Globus pallidus (tissue), 1 donor: ENCODE measurements around the gene KRT5.

Source experiments
- DNase-seq: peaks from one replicate; pipeline ENCODE4 v3.0.0-alpha.2; 2015; ENCODE audit warnings: low spot score

KRT5 gene

DNA sequence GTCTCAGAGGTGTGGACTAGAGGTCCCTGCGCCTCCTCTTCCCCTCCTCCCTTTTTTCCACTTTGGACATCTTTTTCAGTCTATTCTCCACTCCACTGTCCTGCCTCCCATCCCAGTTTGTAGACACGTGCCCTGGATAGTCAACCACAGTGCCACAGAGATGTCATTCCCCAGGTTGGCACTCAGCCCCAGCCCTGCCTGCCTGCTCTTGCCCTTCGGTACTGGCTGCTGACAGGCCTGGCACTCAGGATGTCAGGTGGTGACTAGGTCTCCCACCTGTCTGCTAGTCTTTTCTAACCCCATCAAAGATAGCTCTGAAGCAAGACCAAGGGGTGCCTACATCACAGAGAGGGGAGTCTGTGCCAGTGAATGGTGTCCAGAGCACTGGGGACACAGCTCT is 16.9 kb upstream of the KRT5 start:
- DNase-seq: no peak

DNA sequence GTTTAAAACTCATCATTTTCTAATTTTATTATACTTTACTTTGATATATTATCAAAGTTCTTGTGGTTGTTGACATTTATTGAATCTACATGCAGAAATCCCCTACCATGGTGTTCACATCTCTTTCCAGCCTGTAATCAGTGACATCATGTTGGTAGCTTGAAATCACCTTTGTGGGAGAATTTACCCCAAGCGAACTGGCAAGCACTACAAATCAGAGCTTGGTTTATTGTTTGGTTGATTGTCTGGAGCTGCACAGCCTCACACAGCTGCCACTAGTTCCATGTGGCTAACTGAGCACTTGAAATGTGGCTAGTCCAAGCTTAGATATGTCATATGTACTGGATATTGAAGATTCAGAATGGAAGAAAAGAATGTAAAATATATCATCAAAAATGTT is 15.4 kb upstream of the KRT5 start:
- no peak for DNase-seq

DNA sequence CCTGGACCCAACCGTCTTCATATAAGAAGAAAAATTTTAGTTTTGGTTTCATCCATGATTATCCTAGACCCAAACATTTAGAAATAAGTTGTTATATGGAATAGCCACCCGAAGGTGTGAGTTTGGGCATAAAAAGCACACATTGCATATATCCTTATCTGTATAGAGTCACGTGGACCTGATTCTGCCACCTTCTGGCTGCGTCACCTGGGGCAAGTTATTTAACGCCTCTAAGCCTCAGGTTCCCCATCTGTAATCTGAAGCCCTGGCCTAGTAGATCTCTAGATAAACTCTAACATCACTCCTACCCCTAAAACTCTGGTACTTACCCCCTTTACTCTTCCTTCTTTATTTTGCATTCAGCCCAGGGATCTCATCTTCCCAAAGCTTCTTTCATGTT is 14.3 kb upstream of the KRT5 start:
- DNase-seq: no peak

DNA sequence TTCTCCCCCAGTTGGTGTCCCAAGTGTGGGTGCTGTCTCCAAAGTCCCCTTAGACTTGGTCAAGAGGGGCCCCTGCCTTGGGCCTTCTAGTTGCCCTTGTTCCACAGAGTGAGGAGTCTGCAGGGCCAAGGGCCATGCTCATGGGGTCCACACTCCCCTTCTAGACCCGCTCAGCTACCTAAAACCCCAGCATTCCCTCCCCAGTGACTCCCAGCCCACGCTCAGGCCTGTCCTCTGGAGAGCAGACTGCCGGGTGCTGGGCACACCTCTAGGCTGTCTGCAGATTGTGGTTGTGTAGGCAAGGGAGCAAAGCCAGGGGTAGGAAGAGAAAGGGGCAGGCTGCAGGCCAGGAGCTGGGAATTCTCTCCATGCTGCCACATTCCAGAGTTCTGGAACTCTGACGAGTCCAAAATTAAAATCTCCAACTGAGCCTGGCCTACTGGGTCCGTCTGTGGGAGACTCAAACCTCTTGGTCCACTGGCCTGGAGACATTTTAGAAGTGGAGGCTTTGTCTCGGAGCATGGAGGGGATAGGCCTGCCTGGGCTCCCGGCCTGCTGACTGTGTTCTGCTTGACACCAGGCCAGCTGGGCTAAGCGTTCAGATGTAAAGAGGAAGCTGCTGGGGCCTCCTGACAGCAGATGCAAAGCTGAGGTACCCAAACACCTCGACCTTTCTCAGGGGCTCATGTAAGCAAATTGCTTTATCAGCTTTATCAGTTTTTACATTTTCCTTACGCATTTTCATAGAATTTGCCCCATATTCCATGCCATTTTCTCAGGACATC is 13.7 kb upstream of the KRT5 start:
- DNase-seq: no peak

DNA sequence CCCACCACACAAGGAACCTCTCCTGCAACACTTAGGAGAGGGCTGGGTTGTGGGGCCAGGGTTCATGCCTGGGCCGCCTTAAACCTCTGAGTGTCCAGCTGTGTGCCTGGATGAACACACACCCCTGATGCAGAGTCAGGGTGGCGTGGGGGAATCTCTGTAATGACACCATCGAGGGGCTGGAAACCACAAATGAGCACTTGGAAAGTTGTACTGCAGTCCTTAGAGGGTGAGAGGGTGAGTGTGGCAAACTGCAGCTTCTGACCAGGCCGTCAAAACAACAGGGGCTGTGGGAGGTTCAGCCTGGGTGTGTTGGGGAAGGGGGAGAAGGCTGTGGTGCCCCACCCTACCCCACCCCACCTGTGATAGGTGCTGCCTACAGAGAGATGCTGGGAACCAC is 12.4 kb upstream of the KRT5 start:
- no peak for DNase-seq

DNA sequence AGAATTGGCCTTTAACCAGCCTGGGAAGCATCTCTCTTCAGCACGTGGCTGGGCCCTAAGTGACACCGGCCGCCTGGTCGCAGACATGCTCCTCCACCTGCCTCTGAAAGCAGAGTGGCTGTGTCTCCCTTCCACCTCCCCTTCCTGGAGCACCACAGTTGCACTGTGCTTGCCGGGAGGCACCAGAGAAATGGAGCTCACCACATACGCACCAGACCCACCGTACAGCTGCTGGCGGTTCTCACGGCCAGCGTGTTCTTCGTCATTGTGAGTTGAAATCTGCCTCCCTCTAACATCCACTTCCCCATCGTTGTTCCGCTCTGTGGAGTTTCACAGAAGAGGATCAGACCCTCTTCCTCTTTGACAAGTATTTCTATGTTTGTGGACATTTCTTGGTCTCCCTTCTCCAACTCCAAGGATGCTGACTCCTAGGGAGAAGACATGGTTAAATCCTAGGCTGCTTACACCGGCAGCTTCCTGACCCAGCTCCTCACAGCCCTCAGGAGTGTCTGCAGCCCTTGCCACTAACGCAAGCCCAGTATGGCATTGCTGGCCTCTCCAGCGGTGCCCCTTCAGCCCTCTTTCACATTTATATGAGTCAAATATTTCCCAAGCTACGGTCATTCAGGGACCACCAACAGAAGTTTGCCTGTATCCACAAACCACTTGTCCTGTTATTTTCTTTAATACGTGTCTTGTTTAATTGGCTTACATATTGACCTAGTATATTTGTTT is 11.5 kb upstream of the KRT5 start:
- DNase-seq: peak; percentile 24

DNA sequence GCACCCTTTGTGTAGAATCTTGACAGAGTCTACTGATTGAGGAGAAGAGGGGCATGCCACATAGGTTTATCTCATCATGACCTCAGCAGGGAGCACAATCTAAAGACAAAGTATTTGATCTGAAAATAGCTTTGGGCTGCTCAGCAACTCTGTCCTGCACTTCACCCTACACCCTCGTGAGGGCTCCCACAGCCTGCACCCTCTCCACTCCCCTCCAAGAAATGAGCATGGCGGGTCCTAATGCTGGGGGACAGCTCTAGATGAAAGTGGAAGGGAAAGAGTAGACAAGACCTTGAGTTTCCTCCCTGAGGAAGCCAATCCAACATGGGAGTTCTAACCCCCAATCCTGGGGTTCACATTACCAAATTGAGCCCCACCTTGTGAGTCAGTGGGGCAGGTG is 10.7 kb upstream of the KRT5 start:
- no peak for DNase-seq

DNA sequence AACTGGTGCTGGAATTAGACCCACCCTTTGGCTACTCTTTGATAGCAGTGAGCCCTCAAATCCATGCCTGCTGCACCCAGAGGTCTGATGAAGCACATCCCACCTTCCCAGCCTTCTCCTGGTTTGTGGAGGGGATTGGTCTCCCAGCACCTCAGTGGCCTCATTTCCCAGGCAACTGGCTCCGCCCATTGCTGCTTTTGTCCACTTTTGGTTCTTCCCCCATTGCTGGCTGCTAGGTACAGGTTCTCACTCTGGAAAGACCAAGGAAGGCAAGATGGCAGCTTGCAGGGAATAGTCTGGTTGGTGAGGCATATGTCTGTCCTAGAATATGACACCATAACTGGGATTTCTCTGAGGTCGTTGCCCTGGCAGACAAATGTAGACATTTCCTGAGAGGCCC is 10.2 kb upstream of the KRT5 start:
- no peak for DNase-seq

DNA sequence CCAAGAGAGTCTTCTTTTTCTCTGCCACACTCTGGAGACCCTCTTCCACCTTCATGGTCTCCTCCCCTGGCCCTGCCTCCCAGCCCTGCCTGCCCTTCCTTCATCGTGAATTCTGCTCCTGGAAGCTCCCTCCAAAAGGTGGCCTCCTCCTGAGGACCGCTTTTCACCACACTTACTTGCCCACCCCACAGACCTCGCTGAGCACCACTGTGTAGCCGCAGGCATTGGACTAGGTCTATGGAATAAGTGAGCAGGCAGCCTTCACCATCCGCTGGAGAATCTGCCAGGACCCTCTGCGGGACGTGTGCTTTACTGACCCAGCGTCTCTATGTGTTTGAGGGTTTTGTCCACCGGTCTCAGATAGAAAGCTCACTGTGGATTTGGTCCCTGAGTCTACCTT is 9.7 kb upstream of the KRT5 start:
- DNase-seq: no peak

DNA sequence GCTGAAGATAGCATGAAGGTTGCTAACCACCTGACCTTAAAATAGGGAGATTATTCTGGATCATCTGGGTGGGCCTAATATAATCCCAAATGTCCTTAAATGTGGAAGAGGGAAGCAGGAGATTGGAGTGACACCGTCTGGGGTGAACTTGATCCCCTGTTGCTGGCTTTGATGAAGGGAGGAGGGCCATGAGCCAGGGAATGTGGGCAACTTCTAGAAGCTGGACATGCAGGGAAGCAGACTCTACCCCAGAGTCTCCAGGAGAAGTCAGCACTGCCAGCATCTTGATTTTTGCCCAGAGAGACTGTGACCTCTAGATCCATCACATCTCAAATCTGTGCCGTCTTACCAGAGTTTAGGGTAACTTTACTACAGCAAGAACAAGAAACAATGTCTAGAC is 9.2 kb upstream of the KRT5 start:
- DNase-seq: no peak

DNA sequence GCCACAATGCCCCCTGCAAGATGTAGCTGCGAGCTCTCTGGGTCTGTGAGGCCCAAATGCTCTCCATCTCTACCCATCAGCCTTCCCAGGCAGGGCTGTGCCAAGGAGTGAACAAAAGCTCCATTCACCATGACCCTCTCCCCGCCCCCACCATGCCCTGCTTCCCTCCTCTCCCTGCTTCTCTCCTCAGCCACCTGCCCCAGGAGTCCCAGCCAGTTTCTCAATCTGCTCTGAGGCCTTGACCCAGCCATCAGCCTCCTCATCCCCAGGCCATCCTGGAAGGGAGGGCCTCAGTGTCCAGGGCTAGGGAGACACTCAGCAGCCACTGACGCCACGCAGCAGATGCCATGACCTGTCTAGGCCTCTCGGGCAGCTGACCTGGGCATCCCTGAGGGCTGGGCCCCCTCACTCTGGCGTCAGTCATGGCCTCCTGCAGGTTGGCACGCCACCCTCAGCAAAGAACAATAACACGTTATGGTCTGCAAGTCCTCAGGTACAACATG is 8.5 kb upstream of the KRT5 start:
- peak; percentile 88 for DNase-seq

DNA sequence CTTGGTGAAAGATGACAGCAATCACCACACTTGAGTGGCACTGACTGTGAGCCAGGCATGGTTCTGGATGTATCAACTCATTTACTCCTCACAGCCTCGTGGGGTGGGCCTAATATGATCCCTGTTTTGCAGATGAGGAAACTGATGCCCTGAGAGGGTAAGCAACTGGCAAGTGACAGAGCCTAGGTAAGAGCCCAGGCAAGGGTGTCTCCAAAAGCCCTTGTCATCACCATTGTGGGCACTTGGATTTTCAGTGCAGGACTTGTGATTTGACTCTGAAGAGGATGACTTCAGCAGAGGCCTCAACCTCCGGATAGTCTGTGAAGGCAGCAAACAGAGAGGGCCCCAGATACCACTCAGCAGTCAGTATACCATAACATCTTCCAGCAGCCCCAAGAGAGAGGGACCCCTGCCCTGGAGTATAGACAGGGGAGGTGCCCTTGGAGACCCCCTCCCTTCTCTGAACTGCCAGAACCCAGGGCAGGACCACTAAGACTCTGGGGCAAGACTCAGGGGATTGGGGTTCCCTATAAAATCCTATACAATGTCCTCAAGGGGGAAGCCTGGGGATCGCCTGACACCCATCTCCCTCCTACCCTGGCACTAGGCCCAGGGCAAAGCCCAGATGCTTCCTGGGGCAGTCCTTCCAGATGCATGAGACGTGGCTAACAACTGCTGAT is 7.1 kb upstream of the KRT5 start:
- no peak for DNase-seq

DNA sequence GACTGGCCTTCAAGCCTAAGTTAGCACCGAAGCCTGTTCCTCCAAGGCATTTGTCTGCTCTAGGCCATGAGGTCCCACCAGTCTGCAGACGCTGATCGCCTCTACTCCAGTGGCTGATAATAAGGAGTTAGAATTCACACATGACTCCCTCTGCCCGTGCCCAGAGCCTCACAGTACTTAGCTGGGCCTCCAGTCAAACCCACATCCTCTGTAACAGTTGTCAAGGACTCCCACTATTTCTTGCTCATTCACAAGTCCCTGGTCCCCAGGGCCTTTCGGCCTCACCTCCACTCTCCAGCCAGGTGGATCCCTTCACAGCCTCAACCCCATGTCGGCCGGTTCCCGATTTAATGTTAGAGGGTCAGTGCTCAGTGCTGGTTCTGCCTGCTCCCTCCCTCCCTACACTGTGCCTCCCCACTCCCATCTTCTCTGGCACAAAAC is 6.3 kb upstream of the KRT5 start:
- DNase-seq: no peak

DNA sequence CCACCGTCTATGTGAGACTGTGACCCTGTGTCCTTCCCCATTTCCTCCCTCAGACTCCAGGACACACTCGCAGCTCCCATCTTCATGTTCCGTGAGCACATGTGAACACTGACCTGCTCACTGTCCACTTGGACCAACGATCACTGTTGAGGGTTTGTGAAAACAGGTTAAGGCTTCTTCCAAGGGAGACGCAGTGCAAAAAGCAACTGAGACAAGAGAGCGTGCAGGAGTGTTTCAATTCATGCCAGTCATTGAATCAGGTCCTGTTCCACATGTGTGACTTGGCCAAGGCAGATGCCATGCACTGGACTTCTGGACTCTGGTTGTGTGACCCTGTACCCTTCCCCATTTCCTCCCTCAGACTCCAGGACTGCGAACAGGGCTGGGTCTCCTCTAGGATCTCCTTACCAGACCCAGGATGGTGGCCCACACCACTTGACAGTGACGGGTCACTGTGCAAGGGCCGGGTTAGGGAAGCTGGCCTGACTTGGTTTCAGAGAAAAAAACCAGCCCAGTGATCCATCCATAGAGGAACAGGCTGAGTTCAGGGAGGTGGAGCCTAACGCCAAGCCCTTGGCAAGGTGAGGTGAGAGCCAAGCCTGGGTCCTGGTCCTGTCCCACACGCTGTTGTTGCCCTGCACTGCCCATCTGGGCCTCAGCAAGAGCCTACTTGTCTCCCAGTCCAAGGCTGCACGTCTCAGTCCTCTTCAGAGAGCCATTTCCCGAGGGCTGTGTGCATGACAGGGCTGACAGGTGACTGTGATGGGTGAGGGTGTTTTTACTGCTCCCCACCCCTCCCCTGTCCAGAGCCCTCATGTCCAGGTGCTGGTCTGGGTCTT is 5.7 kb upstream of the KRT5 start:
- DNase-seq: no peak

DNA sequence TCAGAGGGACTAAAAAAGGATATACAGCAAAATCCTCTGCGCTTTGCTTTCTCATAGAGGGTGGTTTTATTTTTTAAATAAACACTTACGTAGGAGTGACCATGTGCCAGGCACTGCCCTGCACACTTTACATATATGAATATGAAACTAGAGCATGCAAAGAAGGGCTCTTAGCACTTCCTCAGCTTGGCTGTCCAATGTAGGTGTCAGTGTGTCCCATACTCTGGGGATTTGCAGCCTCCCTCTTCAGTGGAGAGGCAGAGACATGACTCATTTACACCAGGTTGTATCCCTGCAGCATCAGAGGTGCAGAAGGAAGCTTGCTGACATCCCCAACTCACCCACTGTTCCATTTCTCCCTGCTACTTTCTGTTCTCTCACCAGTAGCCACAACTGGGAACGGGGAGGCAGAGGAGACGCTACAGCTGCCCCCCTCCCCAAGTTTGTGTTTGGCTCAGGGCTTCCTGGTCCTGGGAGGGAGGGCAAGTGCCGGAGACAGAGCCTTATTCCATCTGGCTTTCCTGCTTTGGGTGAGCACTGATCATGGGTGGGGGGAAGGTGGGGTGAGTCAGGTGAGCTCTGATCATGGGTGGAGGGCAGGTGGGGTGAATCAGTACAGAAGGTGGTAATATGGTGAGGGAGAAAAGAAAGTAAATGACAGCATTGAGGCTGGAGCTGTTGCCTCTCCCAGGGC is 4.9 kb upstream of the KRT5 start:
- DNase-seq: no peak

DNA sequence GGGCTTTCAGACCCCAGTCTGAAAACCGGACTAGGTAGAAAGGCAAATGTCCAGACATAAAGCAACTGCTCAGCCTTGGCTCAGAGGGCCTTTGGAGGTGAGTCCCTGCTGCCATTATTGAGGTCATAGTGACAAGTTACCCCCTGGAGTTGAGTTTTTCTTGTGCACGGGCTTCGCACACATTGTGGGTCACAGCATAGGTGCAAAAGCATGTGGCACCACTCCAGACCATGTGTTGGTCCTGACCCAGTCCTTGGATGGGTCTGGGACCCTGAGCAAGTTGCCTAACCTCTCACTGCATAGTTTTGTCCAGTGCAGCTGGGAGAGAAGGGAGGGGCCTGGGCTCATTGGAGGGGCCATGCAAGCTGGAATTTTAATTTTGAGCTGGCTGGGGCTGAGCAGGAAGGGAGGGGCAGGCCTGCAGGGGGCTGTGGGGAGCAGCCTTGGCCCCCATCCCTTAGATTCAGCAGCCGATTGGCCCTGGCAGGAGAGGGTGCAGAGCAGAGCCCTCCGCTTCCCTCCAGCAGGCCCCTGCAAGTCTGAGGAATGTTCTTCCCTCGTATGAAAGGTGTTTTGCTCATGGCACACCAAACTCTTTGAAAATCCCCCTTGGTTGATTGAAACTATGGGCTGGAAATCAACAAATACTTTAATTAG is 4.2 kb upstream of the KRT5 start:
- DNase-seq: no peak

DNA sequence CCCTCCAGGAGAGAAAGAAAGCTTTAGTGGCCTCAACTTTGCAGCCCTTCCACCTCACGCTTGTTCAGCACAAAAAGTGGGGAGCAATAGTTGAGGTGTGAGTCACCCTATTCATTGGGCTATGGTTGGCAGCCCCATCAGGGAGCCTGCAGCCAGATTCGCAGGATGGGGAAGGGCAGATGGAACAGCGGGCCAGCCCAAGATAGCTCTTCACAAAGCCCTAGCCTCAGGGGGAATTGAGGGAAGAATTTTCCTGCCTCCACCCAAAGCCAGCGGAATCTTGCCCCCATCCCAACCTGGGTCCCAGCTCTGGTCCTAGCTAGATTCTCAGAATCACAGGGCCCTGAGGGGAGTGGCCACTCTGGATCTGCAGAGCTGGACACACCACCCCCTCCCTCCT is 3.6 kb upstream of the KRT5 start:
- DNase-seq: no peak

DNA sequence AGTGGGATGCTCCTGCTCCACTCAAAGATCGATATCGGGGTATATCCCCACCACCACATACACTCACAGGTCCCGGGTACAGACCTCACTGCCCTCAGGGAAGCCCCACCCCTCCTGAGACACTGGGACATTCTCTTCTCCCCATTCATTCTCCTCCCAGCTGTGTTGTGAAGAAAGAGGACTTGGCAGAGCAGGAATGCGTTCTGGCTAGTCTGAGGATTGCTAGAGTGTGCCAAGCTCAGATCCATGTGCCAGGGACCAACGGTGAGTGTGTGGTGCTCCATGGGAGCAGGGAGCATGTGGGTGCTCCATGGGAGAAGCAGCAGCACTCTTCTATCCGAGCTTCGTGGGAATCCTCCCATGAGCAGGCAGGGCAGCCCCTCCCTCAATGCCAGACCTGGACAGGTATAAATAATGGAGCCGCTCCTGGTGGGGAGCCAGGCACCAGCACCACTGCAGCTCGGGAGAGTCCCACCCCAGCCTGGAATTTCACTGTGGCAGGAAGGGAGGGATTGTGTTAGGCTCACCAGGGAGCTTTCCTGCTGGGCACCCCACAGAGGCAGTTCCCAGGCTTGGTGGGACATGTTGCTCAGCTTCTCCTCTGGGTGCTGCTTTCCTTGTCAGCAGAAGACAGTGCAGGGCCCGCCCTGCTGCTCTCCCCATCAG is 2.3 kb upstream of the KRT5 start:
- DNase-seq: no peak

DNA sequence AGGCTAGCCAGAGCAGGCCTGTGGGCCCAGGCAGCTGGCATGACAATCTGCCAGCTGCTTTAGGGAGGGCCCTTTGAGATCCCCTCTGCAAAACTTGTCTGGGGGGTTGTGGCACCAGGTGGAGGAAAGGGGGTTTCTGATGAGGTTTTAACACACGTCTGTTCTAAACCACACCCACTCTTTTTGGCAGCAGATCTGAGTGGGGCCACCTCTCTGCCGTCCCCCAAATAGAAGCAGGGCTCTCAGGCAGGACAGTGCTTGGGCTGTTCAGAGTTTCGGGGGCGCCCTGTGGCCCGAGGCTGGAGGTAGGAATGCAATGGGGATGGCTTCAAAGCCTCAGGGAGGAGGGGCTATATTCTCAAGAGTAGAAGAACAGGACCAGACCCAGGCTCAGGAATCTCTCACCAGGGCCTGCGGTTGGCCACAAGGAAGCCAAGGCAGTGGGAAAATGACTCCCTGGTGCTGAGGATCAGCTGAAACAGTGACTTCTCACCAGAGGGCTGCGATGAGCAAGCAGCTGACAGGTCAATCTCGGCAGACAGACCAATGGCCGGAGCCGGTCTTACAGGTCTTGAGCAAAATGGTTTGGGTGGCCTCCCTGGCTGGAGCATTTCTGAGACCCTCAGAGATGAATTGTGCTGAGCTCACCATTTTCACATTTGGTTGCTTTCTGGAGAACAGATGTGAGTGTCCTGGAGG is 1.5 kb upstream of the KRT5 start:
- no peak for DNase-seq

DNA sequence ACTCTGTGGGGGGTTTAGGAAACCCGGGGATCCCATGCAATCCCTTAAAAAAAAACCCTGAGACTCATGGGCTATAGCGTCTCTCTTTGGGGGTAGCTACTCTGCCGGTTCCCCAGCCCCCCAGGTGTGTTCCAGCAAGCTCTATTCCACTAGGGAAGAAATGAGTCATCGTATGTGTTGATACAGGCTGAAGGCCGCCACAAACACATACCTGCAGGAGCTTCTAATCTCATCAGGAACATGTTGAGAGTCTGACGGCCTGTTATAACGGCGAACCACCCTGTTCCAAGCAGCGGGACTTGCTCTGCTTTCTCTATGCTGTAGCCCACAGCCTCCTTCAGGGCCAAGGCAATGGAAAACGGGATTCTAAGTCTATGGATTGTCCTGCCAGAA is 977 bp upstream of the KRT5 start:
- no peak for DNase-seq
